ENCODE data around the gene RDH14.

DNA sequence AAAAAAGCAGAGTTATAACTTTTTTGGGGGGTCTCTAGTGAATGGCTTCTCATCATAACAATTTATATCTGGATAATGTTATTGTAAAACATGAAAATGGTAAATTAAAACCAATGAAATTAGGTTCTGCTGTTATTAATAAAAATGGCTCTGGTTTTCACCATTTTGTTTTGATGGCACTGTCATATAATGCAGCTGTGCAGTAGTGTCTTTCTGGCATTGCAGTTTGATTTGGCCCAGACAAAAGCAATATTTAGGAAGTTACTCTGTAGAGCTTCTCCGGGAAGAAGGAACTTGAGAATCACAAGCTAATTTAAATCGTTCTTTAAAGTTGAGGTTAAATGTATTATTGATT lies 44.1 kb upstream of the RDH14 start:
- no peak for TF ChIP-seq YY1 (IDR thresholded peaks at IDR 0.05; ENCODE audit: low read depth, low read length)
- TF ChIP-seq, protein P1, sequence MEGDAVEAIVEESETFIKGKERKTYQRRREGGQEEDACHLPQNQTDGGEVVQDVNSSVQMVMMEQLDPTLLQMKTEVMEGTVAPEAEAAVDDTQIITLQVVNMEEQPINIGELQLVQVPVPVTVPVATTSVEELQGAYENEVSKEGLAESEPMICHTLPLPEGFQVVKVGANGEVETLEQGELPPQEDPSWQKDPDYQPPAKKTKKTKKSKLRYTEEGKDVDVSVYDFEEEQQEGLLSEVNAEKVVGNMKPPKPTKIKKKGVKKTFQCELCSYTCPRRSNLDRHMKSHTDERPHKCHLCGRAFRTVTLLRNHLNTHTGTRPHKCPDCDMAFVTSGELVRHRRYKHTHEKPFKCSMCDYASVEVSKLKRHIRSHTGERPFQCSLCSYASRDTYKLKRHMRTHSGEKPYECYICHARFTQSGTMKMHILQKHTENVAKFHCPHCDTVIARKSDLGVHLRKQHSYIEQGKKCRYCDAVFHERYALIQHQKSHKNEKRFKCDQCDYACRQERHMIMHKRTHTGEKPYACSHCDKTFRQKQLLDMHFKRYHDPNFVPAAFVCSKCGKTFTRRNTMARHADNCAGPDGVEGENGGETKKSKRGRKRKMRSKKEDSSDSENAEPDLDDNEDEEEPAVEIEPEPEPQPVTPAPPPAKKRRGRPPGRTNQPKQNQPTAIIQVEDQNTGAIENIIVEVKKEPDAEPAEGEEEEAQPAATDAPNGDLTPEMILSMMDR (IDR thresholded peaks at IDR 0.05 in 2 of 3, conservative IDR thresholded peaks at IDR 0.05 in 1 of 3; ENCODE audit: control insufficient read depth in 2 of 3, extremely low read depth in 1 of 3, insufficient read depth in 1 of 3, low read depth in 3 of 3, low read length in 3 of 3) = no peak
- no peak for TF ChIP-seq EZH2 (IDR thresholded peaks at IDR 0.05; ENCODE audit: borderline replicate concordance, control insufficient read depth, low read depth, low read length)
- no peak for TF ChIP-seq RAD21 (IDR thresholded peaks at IDR 0.05; ENCODE audit: insufficient read depth, low read depth, low read length)
- TF ChIP-seq EGR1 (IDR thresholded peaks at IDR 0.05; ENCODE audit: borderline replicate concordance in 1 of 2, low read depth in 2 of 2, low read length in 2 of 2) = no peak
- no peak for TF ChIP-seq CEBPB (IDR thresholded peaks at IDR 0.05; ENCODE audit: borderline replicate concordance in 1 of 2, low read depth in 2 of 2, low read length in 2 of 2)
- no peak for TF ChIP-seq JUND (IDR thresholded peaks at IDR 0.05; ENCODE audit: low read depth, low read length)
- no peak for TF ChIP-seq JUNB (IDR thresholded peaks at IDR 0.05)
- TF ChIP-seq, protein P2, sequence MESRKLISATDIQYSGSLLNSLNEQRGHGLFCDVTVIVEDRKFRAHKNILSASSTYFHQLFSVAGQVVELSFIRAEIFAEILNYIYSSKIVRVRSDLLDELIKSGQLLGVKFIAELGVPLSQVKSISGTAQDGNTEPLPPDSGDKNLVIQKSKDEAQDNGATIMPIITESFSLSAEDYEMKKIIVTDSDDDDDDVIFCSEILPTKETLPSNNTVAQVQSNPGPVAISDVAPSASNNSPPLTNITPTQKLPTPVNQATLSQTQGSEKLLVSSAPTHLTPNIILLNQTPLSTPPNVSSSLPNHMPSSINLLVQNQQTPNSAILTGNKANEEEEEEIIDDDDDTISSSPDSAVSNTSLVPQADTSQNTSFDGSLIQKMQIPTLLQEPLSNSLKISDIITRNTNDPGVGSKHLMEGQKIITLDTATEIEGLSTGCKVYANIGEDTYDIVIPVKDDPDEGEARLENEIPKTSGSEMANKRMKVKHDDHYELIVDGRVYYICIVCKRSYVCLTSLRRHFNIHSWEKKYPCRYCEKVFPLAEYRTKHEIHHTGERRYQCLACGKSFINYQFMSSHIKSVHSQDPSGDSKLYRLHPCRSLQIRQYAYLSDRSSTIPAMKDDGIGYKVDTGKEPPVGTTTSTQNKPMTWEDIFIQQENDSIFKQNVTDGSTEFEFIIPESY (IDR thresholded peaks at IDR 0.05) = no peak
- no peak for TF ChIP-seq MXI1 (IDR thresholded peaks at IDR 0.05; ENCODE audit: low read depth, low read length)
